HG03442 (cell line): ENCODE data around the gene IFI35.
A peak's percentile ranks its signal among the peaks of the same experiment; 100 is the strongest.
"Not testable (repeated sequence)": the region's sequence is repeated elsewhere in the genome, so short reads cannot be mapped to it uniquely, and the experiment has no call there.

Source experiments
- ATAC-seq: cut with Tn5 transposase; IDR thresholded peaks from one replicate; pipeline ENCODE4 v1.9.1; 2021; ENCODE audit warnings: mild to moderate bottlenecking, moderate library complexity; ENCODE audit not compliant: unreplicated experiment

IFI35 gene

DNA sequence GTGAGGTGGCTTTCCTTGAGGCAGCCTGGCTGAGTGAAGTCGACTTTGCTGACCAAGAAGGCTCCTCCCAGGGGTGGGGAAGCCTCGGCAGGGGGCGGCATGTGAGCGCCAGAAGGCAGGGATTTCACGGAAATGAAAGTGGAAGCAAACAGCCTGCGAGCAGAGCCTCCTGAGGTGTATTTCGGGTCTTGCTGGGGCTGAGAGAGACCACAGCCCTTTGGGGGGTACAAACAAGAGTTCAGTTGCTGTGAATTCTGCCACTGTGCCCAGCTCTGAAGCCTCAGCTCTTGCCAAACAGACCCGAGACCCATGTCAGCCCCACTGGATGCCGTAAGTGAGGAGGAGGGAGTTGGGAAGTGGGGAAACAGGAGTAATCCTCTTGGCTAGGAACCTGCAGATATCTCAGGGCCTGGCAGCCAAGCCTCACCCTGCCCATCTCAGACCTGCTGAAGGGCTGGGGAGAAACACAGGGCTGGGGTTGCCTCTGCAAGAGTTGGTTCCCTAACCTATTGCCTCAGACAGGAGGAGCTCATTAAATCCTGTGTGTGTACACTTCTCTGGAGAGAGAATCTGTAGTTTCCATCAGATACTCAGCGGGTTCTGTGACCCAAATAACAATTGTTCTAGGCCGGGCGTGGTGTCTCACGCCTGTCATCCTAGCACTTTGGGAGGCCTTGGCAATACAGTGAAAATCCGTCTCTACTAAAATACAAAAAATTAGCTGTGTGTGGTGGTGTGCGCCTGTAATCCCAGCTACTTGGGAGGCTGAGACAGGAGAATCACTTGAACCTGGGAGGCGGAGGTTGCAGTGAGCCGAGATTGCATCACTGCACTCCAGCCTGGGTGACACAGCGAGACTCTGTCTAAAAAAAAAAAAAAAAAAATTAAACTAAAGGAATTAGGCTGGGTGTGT lies at the start of gene IFI35:
Gene IFI35 (plus strand): TSS at position 146 of the 913 bp plus-strand sequence. CDS start 164 bp downstream, at position 310.
- peak; percentile 60 for ATAC-seq

GRCh38 chr17:42964161-42964932 lies 42.2 kb upstream of the IFI35 start, which contains the start of gene AARSD1:
Gene AARSD1, minus strand, starts transcription at chr17:42964454. Its CDS starts 14 bp downstream, at chr17:42964440.
- ATAC-seq, result peak; percentile 79

DNA sequence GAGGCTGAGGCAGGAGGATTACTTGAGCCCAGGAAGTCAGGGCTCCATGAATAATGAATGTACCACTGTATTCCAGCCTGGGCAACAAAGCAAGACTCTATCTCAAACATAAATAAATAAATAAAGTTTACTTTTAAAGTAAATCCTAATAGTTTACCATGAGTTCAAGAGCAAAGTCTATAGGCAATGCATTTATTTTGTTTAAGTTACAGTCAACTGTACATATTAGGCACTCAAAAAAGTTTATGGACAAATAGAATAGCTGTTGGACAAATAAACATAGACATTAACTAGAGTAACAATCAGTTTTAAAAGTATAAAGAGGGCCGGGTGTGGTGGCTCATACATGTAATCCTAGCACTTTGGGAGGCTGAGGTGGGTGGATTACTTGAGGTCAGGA lies 38.7 kb upstream of the IFI35 start:
- ATAC-seq, result no peak

DNA sequence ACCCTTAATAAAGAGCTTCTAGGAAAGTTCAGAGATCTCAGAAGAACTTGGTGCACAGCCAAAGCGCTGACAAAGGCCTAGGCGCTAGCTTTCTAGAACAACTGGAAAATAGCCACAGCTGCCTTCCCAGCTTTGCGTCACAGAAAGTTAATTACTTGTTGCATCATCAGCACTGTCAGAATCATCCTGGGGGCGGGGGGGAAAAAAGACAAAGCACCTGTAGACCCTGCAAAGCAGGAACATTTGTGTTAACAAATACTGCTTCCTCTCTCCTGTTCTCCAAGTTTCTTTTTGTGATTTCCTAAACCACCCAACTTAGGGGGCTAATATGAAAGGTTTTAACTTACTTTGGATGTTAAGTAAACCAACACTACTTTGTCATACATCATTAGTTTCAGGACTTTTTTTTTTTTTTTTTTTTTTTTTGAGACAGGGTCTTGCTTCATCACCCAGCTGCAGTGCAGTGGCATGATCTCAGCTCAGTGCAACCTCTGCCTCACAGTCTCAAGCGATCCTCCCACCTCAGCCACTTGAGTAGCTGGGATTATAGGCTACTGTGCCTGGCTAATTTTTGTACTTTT lies 37.5 kb upstream of the IFI35 start:
- no peak for ATAC-seq

- ATAC-seq, result no peak
Observed at GRCh38 chr17:42971589-42971988, 35.0 kb upstream of the IFI35 start.

GRCh38 chr17:42973323-42973722 lies 33.3 kb upstream of the IFI35 start:
- not testable (repeated sequence) for ATAC-seq

DNA sequence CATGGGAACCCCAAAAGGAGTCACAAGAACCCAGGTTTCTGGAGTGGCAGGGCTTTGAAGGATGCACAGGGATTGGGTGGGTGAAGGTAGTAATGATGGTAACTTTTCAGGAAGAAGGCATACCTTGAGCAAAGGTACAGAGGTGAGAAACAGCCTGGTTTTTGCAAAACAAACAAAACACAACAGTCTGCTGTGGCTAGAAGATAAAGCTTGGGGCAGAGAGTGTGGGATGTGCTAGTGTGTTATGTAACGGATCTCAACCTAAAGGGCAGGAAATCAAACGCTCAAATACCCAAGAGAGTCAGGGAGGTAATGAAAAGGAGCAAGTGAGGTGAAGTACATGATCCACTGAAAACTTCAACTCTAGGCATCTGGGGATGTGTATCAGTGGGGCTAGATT lies 31.3 kb upstream of the IFI35 start:
- no peak for ATAC-seq

- ATAC-seq, result not testable (repeated sequence)
Observed at GRCh38 chr17:42975701-42976100, 30.9 kb upstream of the IFI35 start.

DNA sequence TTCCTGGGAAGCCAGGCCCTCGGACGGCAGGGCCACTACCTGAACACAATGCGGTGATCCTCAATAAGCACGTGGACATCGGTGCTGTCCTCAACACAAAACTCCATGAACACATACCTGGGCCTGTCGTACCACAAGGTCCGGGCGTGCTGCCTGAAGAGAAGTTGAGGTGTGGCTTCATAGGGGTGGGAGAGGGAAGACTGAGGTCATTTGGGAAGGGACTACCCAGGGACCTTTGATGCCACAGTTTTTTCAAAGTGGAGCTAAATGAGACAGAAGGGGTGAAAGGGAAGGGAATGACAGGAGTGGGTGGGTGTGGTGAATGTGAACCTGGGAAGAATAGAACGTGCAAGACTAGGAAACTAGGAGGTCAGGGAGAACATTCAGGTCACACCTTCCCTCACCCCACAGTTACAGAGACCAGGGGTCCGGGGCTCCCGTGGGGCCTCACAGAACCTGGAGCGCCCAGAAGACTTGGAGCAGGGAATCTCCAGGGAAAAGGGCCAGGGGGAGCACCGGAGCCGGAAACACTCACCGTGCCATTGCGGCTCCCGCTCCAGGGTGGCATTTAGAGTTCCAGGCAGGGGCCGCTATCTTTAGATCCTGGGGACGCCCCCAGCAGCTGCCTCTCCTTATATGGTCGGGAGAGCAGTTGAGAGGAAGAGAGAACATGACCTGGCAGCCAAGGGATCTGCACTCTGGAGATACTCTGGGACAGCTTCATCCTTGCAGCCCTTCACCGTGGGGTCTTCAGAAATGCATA lies 26.9 kb upstream of the IFI35 start, which contains the start of gene PTGES3L:
Gene PTGES3L (minus strand): TSS at position 570 of the 763 bp plus-strand sequence. CDS start 27 bp downstream, at position 543.
- peak; percentile 17 for ATAC-seq

- ATAC-seq, result peak; percentile 75
Observed at GRCh38 chr17:42980274-42980765, 26.3 kb upstream of the IFI35 start, which contains the start of gene RUNDC1. Gene RUNDC1, plus strand, starts transcription at chr17:42980565. Its CDS starts 12 bp downstream, at chr17:42980577.

- ATAC-seq, result peak; percentile 40
Observed at GRCh38 chr17:42980766-42981397, 25.7 kb upstream of the IFI35 start.

- ATAC-seq, result no peak
Observed at GRCh38 chr17:42982266-42982665, 24.3 kb upstream of the IFI35 start.

DNA sequence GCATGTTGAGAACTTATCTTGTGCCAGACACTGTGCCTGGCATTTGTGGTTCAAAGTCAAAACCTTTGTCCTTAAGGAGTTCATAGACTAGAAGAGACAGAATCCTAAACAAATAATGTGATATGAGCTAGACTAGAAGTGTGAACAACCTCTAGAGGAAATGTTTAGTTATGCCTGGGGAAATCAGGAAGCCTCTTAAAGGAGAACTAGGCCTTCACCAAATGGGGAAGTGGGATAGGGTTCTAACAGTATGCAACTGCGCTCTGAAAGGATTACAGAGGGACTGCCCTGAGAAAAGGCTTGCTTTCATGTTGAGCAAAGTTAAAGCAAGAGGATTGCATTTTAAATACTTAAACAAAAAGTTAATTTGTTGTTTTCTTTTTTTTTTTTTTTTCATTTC lies 21.4 kb upstream of the IFI35 start:
- ATAC-seq, result no peak

DNA sequence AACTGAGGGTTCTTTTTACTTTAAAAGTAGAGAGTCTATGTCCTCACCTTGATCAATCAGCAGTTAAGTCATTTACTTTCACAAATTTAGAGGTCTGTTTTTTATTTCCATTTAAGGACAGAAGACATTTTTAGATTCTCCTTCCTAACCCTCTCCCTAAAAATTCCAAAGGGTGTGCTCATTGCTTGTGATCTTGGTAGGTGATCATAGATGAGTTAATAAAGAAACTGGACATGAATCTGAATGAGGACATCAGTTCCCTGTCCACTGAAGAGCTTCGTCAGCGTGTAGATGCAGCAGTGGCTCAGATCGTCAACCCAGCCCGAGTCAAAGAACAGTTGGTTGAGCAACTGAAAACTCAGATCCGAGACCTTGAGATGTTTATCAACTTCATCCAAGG lies 17.4 kb upstream of the IFI35 start:
- no peak for ATAC-seq

DNA sequence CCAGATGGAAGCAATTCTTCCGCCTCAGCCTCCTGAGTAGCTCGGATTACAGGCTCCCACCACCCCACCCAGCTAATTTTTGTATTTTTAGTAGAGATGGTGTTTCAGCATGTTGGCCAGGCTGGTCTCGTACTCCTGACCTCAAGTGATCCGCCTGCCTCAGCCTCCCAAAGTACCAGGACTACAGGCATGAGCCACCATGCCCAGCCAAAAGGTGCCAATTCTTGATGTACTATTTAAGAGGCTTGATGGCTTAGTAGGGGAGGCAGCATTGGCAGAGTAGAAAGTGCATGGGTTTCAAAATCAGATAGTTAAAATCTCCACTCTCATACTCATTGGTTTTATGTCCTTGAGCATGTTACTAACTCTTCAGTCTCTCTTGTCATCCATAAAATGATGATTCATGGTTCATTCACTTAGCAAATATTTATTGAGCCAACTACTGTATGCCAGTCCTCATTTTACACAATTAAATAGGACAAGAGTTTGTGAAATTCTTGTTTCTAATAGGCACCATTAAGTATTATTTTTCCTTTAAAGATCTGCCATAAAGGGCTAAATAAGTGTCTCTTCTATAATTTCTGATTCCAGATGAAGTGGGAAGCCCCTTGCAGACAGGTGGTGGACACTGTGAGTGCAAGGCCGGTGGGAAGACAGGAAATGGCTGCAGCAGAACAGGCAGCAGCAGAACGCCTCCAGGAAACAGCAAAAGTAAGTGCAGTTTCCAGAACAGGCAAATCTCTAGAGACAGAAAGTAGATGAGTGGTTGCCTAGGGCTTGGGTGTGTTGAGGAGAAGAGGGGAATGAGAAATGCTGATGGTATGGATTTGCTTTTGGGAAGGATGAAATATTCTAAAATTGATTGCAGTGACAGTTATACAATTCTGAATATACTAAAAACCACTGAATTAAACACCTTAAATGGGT lies 16.6 kb upstream of the IFI35 start:
- no peak for ATAC-seq

- no peak for ATAC-seq
Observed at GRCh38 chr17:42991471-42991870, 15.1 kb upstream of the IFI35 start.

- ATAC-seq, result no peak
Observed at GRCh38 chr17:42992872-42993271, 13.7 kb upstream of the IFI35 start.

- not testable (repeated sequence) for ATAC-seq
Observed at GRCh38 chr17:42993913-42994312, 12.7 kb upstream of the IFI35 start.
